Pancreas (tissue), 10 donors: ENCODE results near the gene BMP6. TPM values are rescaled to one million over a fixed set of nuclear protein-coding genes. Genes with fewer than 3 reads are reported as not detected.
"Not testable (repeated sequence)": the region's sequence is repeated elsewhere in the genome, so short reads cannot be mapped to it uniquely, and the experiment has no call there.

Source experiments
- ATAC-seq, 4 donors: fragments of 200-7000 bp; cut with Tn5 transposase; one replicate each; pipeline versions ENCODE4 v1.8.0 to v1.9.1; 2020; ENCODE audit warnings: mild to moderate bottlenecking in 4 of 4, moderate library complexity in 4 of 4
- DNase-seq, 6 donors: peaks; one replicate each; pipeline ENCODE4 v3.0.0-alpha.2; 2020
- FAIRE-seq: peaks from 2 replicates; lab custom pipeline; 2012; peaks lifted over from hg19 to GRCh38; lab: Jason Lieb, UNC
- H3K27ac ChIP-seq, 4 donors: fragments of 200-600 bp; sonication (generic); 1 replicate in 3 of 4; 2 replicates in 1 of 4; pipeline versions ENCODE4 v1.5.0 to v1.8.0; 2020
- H3K27me3 ChIP-seq, 4 donors: fragments of 200-600 bp; one replicate each; pipeline ENCODE4 v1.8.0; 2021
- H3K36me3 ChIP-seq, 3 donors: fragments of 200-600 bp; sonication (generic) in 1 of 3; one replicate each; pipeline versions ENCODE4 v1.5.0 to v1.8.0; 2020 to 2021
- H3K4me1 ChIP-seq, 3 donors: fragments of 200-600 bp; one replicate each; pipeline ENCODE4 v1.8.0; 2021
- H3K4me3 ChIP-seq, 4 donors: fragments of 200-600 bp; sonication (generic) in 2 of 4; one replicate each; pipeline versions ENCODE4 v1.5.0 to v1.8.0; 2020 to 2021
- H3K9me3 ChIP-seq, 4 donors: fragments of 200-600 bp; one replicate each; pipeline ENCODE4 v1.8.0; 2021
- WGBS, 2 donors: extraction: QIAGEN DNeasy Blood & Tissue Kit; methylation state at CpG; one replicate each; pipeline ENCODE4 v1.1.7; 2013; 5-methylcytosine and 5-hydroxymethylcytosine counted together
- intact Hi-C, 3 donors: fragments of 100-400 bp; cut with DNase I; formaldehyde crosslinking; loops; one replicate each; pipeline versions ENCODE4 v1.11.1 to v1.14.2; 2022
- polyA plus RNA-seq, 2 donors: library from polyadenylated mRNA; stranded (reverse); fragments of 200-250 nt; gene quantifications; one replicate each; pipeline ENCODE4 v1.2.3, GENCODE V29; 2013
- total RNA-seq, 6 donors: library from RNA; stranded (reverse); fragmentation: NEBNext Ultra II Directional in 4 of 6; extraction: Animal tissue kit (Norgen Biotek cat#: 25700) in 4 of 6; gene quantifications; one replicate each; pipeline versions ENCODE4 v1.2.1 to v1.2.4, GENCODE V29; 2021 to 2023
- TF ChIP-seq, protein P1 (sequence below), 4 donors: fragments of 200-600 bp; sonication (generic) in 3 of 4; IDR thresholded peaks; one replicate each; pipeline versions ENCODE4 v1.5.0 to v1.8.0; 2021; ENCODE audit warnings: antibody characterized with exemption in 4 of 4
- donor health status: healthy with polysubstance abuse.
- donor health status: DM: no; HTN: no; CAD: no; lungs with moderate emphysema.
- donor health status: DM: no; HTN: no; CAD: no.
- donor health status: control.
- donor health status: control.
- donor health status: Bipolar disorder and iron deficiency.
- donor health status: DM: yes; HTN: yes; CAD: no.
- donor health status: DM: no; HTN: no; CAD: no.
- donor health status: DM: no; HTN: no; CAD: no.
- donor health status: DM: yes; HTN: yes; CAD: no.

BMP6 gene
- total and polyA plus RNA-seq, 8 donors = 0.09 to 0.69 (median 0.35) TPM

DNA sequence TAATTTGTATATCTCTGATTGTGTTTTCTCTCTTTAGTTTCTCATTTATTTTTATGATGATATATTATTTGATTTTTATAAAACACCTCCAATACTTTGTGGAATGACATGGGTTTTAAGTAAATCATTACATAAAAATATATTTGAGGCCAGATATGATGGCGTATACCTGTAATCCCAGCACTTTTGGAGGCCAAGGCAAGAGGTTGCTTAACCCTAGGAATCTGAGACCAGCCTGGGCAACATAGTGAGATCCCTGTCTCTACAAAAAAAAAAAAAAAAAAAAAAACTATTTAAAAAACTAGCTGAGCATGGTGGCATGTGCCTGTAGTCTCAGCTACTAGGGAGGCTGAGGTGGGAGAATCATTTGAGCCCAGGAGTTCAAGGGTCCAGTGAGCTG is 87.3 kb downstream of the BMP6 start:
- Histone ChIP-seq H3K27me3 (no peaks in the 10 kb centered on the region), H3K36me3 (no peaks in the 10 kb centered on the region), H3K4me1 (no peaks in the 10 kb centered on the region), H3K4me3 (no peak overlapping the region), H3K9me3 (no peaks in the 10 kb centered on the region), H3K27ac (no peak overlapping the region)
- 69 to 71% methylated on average over 1 of the region's 1 CpG for WGBS, 2 donors
- DNase-seq (no peak), FAIRE-seq (no peak), ATAC-seq (no peak)
- intact Hi-C loops = no loop called here
- TF ChIP-seq, protein P1, sequence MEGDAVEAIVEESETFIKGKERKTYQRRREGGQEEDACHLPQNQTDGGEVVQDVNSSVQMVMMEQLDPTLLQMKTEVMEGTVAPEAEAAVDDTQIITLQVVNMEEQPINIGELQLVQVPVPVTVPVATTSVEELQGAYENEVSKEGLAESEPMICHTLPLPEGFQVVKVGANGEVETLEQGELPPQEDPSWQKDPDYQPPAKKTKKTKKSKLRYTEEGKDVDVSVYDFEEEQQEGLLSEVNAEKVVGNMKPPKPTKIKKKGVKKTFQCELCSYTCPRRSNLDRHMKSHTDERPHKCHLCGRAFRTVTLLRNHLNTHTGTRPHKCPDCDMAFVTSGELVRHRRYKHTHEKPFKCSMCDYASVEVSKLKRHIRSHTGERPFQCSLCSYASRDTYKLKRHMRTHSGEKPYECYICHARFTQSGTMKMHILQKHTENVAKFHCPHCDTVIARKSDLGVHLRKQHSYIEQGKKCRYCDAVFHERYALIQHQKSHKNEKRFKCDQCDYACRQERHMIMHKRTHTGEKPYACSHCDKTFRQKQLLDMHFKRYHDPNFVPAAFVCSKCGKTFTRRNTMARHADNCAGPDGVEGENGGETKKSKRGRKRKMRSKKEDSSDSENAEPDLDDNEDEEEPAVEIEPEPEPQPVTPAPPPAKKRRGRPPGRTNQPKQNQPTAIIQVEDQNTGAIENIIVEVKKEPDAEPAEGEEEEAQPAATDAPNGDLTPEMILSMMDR (IDR thresholded peaks at IDR 0.05) = no peak

DNA sequence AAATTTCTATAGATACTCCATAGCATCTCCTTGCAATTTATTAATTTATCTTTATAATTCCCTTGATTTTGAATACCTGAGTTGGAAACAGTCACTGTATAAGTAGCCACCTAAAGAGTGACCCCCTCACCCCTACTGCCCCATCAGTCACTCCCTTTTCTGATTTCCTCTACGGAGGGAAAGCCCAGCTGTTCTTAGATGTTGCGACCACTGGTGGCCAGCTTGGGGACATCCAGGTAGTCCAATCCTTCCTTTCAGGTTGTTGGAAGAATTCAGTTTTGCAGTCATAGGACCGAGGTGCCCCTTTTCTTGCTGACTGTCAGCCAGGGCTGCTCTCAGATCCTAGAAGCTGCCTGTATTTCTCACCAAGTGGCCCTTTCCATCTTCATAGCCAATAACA is 87.8 kb downstream of the BMP6 start:
- TF ChIP-seq, protein P1 (IDR thresholded peaks at IDR 0.05) = no peak
- FAIRE-seq (no peak), DNase-seq (no peak), ATAC-seq (no peak)
- no peak overlapping the region for H3K27ac ChIP-seq
- WGBS, 2 donors = 70 to 77% methylated on average over 3 of the region's 3 CpGs
- no peaks in the 10 kb centered on the region for H3K4me1 ChIP-seq
- H3K4me3 ChIP-seq = no peak overlapping the region
- no peaks in the 10 kb centered on the region for H3K9me3 ChIP-seq
- H3K36me3 ChIP-seq = no peaks in the 10 kb centered on the region
- H3K27me3 ChIP-seq = no peaks in the 10 kb centered on the region
- intact Hi-C loops = no loop called here

DNA sequence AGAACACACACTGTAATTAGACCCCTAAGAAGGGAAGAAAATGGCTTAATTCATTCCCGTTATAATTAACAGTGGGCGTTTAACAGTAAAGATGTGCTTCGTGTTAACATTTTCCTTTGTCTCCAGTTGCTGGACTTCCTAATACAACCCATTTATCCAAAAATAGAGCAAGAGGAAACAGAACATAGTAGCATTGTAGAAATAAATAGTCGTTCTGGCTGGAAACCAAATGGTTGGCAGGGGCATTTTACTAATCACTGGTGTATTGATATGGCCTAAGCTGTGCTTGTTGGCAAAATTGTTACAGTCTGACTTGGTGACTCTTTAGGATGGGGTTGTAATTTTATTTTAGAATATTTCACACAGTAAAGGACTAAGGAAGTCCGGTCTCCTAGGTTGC is 89.8 kb downstream of the BMP6 start:
- 65 to 77% methylated on average over 5 of the region's 5 CpGs for WGBS, 2 donors
- intact Hi-C loops = no loop called here
- TF ChIP-seq, protein P1 (IDR thresholded peaks at IDR 0.05) = no peak
- no peak overlapping the region for H3K27ac ChIP-seq
- no peaks in the 10 kb centered on the region for H3K9me3 ChIP-seq
- H3K36me3 ChIP-seq = no peaks in the 10 kb centered on the region
- H3K4me1 ChIP-seq = no peaks in the 10 kb centered on the region
- FAIRE-seq (no peak), ATAC-seq (no peak), DNase-seq (no peak)
- no peaks in the 10 kb centered on the region for H3K27me3 ChIP-seq
- no peak overlapping the region for H3K4me3 ChIP-seq

DNA sequence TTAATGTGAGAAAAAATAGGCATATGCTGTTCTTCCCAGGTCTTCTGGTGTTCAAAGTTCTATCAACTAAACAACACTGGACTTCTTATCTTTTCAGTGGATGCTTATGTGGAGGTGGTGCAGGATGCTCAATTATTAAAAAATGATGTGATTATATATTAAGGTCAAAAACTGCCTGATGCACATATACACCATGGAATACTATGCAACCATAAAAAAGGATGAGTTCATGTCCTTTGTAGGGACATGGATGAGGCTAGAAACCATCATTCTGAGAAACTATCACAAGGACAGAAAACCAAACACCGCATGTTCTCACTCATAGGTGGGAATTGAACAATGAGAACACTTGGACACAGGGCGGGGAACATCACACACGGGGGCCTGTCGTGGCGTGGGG is 91.3 kb downstream of the BMP6 start:
- FAIRE-seq, H3K4me3 ChIP-seq, H3K27me3 ChIP-seq, intact Hi-C loops, H3K4me1 ChIP-seq, DNase-seq, H3K36me3 ChIP-seq, ATAC-seq, H3K9me3 ChIP-seq, H3K27ac ChIP-seq: not testable (repeated sequence)
- WGBS, 2 donors = 87 to 88% methylated on average over 5 of the region's 5 CpGs

DNA sequence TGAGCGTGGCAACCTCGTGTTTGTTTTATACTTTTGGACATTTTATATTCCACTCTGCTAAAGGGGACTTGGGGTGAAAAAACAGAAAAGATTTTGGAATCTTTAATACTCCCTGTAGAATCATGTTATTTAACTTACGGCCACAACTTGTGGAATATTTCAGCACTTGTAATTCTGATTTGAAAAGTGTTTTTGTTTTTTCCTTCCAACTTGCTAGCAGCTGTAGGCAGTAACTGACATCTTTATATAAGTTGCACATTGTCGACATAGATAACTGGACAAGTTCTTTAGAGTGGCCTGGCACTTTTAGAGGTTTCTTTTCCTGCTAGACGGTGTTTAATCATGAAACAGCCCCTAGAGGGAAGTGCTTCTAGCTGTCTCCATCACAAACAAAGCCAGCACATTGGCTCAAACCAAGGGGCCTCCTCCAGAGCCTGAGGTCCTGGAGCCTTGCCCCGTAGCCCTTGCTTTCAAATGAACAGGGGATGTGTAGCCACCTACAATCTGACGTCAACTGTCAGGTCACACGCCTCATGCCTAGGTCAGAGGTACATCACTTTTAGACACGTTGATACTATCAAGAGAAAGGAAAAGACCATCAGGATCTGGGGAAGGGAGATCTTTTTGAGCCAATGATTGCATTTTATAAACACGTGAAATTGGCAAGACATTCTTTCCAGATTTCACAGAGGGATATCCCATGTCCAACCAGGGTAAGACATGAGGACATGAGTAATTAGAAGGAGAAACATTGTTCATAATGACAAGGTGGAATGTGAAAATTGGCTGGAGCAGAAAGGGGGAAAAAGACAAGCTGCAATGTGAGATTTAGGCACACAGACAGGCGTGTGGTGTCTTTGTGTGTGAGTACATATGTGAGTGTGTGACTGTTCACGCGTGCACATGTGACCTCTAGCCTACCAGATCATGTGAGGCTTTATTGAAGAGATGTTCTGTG is 92.6 kb downstream of the BMP6 start:
- 71 to 78% methylated on average over 13 of the region's 13 CpGs for WGBS, 2 donors
- DNase-seq (no peak), ATAC-seq (no peak), FAIRE-seq (no peak)
- Histone ChIP-seq H3K4me1 (no peaks in the 10 kb centered on the region), H3K27ac (no peak overlapping the region), H3K36me3 (no peaks in the 10 kb centered on the region), H3K27me3 (no peaks in the 10 kb centered on the region), H3K9me3 (no peaks in the 10 kb centered on the region), H3K4me3 (no peak overlapping the region)
- intact Hi-C loops = no loop called here
- TF ChIP-seq, protein P1 (IDR thresholded peaks at IDR 0.05) = no peak
